HCT116 (cell line): Measurements from ENCODE around the gene MXRA8.

Experiments used
- ATF3 ChIP-seq: IDR thresholded peaks from 2 replicates; pipeline ENCODE4 v1.6.1; 2012
- CTCF ChIP-seq, 3 experiments: fragments of 200-600 bp in 1 of 3; sonication (generic) in 1 of 3; IDR thresholded peaks in 2 of 3; conservative IDR thresholded peaks in 1 of 3; 2 replicates each; pipeline ENCODE4 v1.5.1; 2012 to 2017; ENCODE audit warnings: low read depth in 2 of 3, low read length in 2 of 3, antibody characterized with exemption in 1 of 3, borderline replicate concordance in 1 of 3, control low read depth in 1 of 3, mild to moderate bottlenecking in 1 of 3, mixed read lengths in 1 of 3, mixed run types in 1 of 3, moderate library complexity in 1 of 3; ENCODE audit not compliant: insufficient read depth in 1 of 3
- EZH2 ChIP-seq: fragments of 200-600 bp; sonication (generic); IDR thresholded peaks from 2 replicates; pipeline ENCODE4 v1.6.1; 2017; ENCODE audit warnings: antibody characterized with exemption, mixed run types
- EZH2phosphoT487 ChIP-seq: fragments of 200-600 bp; IDR thresholded peaks from 2 replicates; pipeline ENCODE4 v1.6.1; 2018; ENCODE audit warnings: antibody characterized with exemption, borderline replicate concordance
- POLR2A ChIP-seq: IDR thresholded peaks from 2 replicates; pipeline ENCODE4 v1.7.0; 2011; ENCODE audit warnings: borderline replicate concordance; ENCODE audit not compliant: insufficient read depth, insufficient read length; ENCODE audit errors: extremely low read depth

- no peak for TF ChIP-seq EZH2
- no peak for TF ChIP-seq CTCF (IDR thresholded peaks at IDR 0.05 in 2 of 3, conservative IDR thresholded peaks at IDR 0.05 in 1 of 3; ENCODE audit: borderline replicate concordance in 1 of 3, insufficient read depth in 1 of 3, low read depth in 2 of 3, low read length in 2 of 3)
- no peak for TF ChIP-seq POLR2A
- TF ChIP-seq ATF3, result no peak
- no peak for TF ChIP-seq EZH2phosphoT487
Measured at GRCh38 chr1:1318777-1319645, 39.3 kb downstream of the MXRA8 start.
